Right lung (tissue), 5 donors: Measurements from ENCODE around the gene COL25A1. TPM values are rescaled to one million over a fixed set of nuclear protein-coding genes. Genes with fewer than 3 reads are reported as not detected.
"Not testable (repeated sequence)": the region's sequence is repeated elsewhere in the genome, so short reads cannot be mapped to it uniquely, and the experiment has no call there.

Source experiments
- DNase-seq, 2 donors: peaks; one replicate each; pipeline ENCODE4 v3.0.0-alpha.2; 2013
- polyA plus RNA-seq, 5 donors: library from polyadenylated mRNA; unstranded; fragments of 120-200 nt; gene quantifications; one replicate each; pipeline versions ENCODE4 v1.2.1 to v1.2.3, GENCODE V29; 2013; ENCODE audit warnings: inconsistent platforms in 1 of 5, low replicate concordance in 1 of 5; ENCODE audit not compliant: insufficient read length in 5 of 5, insufficient read depth in 1 of 5

COL25A1 gene
- polyA plus RNA-seq, 5 donors, result 1.3 to 2.6 (median 1.6) TPM

DNA sequence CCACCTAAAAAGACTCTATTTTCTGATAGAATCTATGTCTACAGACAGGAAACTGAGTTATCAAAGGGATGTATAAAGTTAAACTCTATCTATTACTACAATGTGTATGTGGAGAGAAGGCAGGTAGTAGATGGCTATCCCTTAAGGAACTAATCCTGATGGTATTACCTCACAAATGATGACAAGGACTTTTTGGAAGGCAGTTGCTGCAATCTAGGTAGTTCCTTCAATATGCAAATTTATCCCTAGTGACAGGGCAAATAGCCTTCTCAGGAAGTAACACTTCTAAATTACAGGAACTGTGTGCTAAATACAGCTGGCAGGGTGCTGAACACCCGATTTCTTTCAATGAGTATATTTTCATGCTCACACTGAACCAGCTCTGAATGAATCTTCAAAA is 177.4 kb downstream of the COL25A1 start:
- no peak for DNase-seq

DNA sequence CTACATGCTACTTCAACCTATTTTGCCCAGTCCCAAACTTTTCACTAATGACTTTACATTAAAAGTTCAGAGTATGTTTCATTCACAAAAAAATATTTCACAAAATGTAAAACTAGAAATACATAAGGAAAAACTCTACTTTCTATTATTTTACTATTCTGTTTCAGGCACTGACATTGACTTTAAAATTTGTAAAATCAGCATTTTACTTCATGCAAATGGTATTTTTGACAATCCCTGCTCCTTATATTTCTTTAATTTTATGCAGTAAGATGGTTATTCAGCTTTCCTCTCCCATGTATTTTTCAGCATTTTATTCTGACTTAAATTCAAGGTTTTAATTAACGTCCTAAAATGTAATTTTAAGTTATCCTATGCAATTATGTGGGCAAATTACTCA is 178.5 kb downstream of the COL25A1 start:
- DNase-seq, result no peak

GRCh38 chr4:109121561-109121960 is 180.9 kb downstream of the COL25A1 start:
- no peak for DNase-seq

- DNase-seq, result no peak
Measured at GRCh38 chr4:109119852-109120251, 182.6 kb downstream of the COL25A1 start.

GRCh38 chr4:109118635-109119034 is 183.8 kb downstream of the COL25A1 start:
- no peak for DNase-seq

GRCh38 chr4:109114501-109114900 is 188.0 kb downstream of the COL25A1 start:
- no peak for DNase-seq

DNA sequence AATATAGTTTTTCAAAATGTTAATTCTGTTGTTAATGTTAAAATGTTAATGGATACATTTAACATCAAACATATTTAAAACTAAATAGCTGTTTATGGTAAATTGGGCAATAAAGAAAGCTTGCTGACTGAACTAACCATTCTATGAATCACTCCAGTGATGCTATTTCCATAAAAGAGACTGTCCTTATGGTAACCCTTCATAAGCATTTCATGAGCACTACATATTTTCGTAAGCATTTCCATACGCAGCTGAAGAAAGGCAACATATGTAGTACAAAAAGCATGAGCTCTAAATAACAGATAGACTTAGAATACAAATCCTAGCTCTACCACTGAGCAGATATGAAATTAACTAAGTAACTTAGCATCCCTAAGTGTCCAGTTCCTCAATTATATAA is 188.9 kb downstream of the COL25A1 start:
- no peak for DNase-seq

DNA sequence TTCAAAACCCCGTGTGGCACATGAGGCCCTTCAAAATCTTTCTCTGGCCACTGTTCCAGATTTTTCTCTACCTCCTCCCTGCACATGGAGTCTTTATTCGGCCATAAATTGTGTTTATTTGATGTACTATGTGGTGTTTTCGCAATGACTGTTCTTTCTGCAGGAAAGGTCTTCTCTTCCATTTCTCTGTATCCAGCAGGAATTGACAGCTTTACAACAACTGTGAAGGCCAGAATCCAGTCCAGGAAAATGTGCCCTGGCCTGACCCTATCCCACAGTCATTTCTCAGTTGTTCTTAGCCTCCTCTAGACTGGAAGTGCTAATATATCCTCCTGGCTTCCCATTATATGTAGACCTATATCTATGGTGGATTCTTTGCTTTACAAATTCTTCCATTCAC is 191.4 kb downstream of the COL25A1 start:
- DNase-seq, result no peak

GRCh38 chr4:109108215-109108614 is 194.2 kb downstream of the COL25A1 start:
- not testable (repeated sequence) for DNase-seq

- DNase-seq, result no peak
Measured at GRCh38 chr4:109094056-109094455, 208.4 kb downstream of the COL25A1 start.

DNA sequence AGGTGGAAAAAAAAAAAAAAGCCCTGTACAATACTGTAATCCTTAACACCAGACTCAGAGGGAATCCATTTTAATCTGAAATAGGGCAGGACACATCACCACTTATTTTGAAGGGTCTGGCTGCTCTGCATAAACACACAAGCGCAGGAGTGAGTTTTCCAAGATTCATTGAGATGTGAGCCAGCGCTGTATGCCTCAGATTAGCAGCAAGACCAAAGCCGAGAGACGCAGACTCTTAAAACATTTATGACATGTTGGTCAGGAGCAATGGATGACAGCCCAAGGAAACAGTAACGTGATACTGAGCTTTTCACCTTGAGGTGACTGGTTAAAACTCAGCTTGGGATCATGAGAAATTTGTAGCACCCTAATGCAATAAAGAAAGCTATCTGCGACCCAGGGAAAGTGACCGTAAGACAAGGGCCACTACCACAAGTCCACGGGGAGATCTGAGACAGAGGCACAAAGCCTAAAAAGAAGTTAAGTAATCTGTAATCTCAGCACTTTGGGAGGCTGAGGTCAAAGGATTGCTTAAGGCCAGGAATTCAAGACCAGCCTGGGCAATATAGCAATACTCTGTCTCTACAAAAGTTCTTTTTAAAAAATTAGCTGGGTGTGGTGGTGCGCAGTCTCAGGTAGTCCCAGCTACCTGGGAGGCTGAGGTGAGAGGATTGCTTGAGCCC is 210.6 kb downstream of the COL25A1 start:
- no peak for DNase-seq

DNA sequence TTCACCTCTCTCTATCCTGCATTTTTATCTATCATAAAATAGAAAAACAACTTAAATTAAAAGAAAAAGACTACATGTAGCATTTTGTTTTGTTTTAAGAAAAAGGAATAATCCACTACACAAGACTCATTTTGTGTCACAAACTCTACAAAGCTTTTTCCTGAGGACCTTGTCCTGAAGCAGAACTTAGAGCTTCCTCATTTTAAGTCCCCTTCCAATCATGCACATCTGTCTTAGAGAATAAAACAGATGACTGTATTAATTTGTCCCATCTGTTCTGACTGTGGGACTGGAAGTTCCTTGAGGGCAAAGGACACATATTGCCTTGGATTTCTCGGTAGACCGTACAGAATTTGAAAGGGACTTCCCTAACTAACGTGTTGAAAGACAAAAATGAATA is 218.5 kb downstream of the COL25A1 start:
- no peak for DNase-seq

GRCh38 chr4:109079731-109080130 is 222.7 kb downstream of the COL25A1 start:
- DNase-seq, result no peak

GRCh38 chr4:109079201-109079600 is 223.3 kb downstream of the COL25A1 start:
- no peak for DNase-seq

DNA sequence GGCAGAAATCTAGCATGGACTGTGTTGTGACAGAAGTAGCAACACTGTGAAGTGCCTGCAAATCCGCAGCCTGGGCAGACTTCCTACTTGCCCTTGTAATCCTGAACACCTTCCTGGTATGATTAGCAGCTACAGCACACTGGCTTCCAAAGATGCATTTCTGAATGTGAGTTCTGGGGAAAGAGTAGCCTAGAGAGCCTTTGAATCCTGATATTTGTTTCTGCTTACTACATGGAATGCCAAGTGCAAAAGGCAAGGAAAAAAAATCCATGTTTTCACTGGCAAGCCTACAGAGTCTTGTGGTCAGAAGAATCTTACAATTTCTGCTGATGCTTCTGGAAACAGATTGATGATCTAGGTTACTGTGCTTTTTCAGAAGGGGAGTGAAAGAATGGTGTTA is 223.7 kb downstream of the COL25A1 start:
- DNase-seq, result no peak

DNA sequence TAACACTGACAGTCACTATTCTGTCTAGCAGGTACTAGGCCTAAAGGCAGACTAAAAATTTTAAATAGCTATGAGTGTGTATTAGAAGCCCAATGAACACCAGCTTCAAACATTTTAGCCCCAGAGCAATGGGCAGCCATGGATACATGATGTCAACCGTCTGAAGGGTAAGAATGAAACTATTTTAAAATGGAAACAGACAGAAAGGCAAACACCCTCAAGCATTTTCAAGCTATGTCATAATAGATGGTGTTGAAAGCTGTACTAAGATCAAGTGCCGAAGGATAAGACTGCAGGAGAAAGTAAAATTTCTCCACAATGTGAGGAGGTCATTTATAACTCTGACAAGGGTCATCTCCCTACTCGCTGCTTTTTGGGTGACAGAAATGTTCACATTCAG is 225.0 kb downstream of the COL25A1 start:
- DNase-seq, result no peak

DNA sequence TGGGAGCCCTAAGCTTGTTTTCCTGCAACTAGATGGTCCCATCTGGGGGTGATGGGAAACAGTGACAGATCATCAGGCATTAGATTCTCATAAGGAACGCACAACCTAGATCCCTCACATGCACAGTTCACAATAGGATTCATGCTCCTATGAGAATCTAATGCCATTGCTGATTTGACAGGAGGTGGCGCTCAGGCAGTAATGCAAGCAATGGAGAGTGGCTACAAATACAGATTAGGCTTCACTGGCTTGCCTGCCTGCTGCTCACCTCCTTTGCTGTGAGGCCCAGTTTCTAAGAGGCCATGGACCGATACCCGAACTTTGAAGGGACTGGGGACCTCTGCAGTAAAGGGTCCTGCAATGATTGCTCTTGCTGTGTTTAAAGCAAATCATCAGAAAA is 225.7 kb downstream of the COL25A1 start:
- not testable (repeated sequence) for DNase-seq

DNA sequence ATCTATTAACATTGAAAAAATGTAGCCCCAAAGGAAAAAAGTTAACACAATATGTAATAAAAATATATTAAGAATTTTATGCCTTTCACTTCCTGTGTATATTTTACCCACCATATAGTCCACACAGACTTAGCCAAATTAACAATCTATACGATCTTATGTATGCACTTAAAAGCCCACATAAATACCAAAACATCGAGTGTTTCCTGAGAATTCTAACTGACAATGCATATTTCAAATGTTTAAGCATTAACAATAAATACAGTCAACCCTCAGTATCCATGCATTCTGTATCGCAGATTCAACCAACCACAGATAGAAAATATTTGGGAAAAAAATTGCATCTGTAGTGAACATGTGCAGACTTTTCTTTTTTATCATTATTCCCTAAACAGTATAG is 226.8 kb downstream of the COL25A1 start:
- no peak for DNase-seq

GRCh38 chr4:109072595-109072994 is 229.9 kb downstream of the COL25A1 start:
- peak; percentile 28 to 31 for DNase-seq

DNA sequence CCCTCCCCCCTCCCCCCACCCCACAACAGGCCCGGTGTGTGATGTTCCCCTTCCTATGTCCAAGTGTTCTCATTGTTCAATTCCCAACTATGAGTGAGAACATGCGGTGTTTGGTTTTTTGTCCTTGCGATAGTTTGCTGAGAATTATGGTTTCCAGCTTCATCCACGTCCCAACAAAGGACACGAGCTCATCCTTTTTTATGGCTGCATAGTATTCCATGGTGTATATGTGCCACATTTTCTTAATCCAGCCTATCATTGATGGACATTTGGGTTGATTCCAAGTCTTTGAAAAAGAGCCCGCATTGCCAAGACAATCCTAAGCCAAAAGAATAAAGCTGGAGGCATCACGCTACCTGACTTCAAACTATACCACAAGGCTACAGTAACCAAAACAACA is 231.8 kb downstream of the COL25A1 start:
- not testable (repeated sequence) for DNase-seq

DNA sequence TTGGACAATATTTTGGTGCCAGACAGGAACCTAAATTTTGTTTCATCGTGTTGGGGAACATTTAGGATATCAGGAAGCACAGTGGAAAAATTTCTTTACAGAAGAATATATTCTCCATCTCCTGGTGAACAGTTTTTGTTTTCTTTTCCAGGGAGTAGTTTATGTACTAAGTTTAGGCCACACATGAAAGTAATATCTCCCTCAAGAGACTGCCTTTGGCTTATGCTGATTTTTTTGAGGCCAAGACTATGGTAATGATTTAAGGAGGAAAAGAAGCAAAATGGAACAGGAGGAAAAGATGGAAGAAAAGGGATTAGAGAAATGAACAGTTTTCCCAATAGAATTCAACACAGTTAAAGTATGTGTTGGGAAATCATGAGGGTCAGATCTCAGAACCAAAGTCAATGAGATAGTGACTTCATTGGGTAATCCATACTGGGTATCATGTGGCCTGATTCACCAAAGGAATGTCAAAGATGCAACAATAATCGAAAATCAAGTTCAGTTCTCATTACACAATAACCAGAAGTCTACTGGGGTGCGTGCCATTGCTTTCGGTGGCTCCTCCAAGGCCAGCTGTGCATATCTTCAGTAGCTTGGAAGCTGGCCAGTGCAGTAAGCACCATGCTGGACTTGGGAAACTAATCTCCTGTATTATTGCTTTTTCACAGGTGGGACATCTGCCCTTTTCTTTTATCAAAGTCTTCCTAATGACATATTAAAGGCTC is 234.8 kb downstream of the COL25A1 start:
- no peak for DNase-seq

GRCh38 chr4:109065006-109065405 is 237.5 kb downstream of the COL25A1 start:
- no peak for DNase-seq

GRCh38 chr4:109053257-109053656 is 249.2 kb downstream of the COL25A1 start:
- no peak for DNase-seq

DNA sequence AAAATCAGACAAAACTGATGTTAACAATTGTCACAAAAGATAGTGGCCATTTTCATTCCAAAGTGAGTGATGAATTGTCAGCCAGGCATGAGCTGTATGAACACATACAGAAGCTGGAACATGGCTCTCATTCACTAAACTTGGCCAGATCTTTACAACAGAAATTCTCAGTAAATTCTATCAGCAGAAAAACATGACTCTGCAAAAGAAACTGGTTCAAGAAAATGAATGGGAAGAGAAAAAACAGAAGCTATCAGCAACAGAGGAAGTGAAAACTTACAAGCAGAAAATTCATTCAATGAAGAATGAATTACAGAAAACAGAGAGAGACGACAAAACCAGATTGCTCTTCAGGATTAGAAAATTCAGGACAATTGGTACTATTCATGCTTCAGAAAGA is 249.6 kb downstream of the COL25A1 start:
- DNase-seq, result no peak
